ENCODE results near the gene SESN3. TPM values are rescaled to one million over a fixed set of nuclear protein-coding genes. Genes with fewer than 3 reads are reported as not detected.
"Not testable (repeated sequence)": the region's sequence is repeated elsewhere in the genome, so short reads cannot be mapped to it uniquely, and the experiment has no call there.

Gene SESN3
- total RNA-seq, 1 experiment from 2014 or later, result 43.8 TPM

GRCh38 chr11:95228081-95228749 is 2.8 kb downstream of the SESN3 start:
- no peak for DNase-seq (ENCODE audit: extremely low read depth, low read depth)

GRCh38 chr11:95227060-95227459 is 3.9 kb downstream of the SESN3 start:
- not testable (repeated sequence) for DNase-seq (ENCODE audit: extremely low read depth, low read depth)

GRCh38 chr11:95222817-95223216 is 8.2 kb downstream of the SESN3 start:
- DNase-seq (ENCODE audit: extremely low read depth, low read depth), result no peak

- DNase-seq (ENCODE audit: extremely low read depth, low read depth), result no peak
Observed at GRCh38 chr11:95219599-95219998, 11.4 kb downstream of the SESN3 start.

GRCh38 chr11:95218149-95218548 is 12.9 kb downstream of the SESN3 start:
- no peak for DNase-seq (ENCODE audit: extremely low read depth, low read depth)

GRCh38 chr11:95212609-95213008 is 18.4 kb downstream of the SESN3 start:
- DNase-seq (ENCODE audit: extremely low read depth, low read depth), result no peak

- DNase-seq (ENCODE audit: extremely low read depth, low read depth), result not testable (repeated sequence)
Observed at GRCh38 chr11:95209535-95209934, 21.5 kb downstream of the SESN3 start.

GRCh38 chr11:95200781-95201457 is 30.1 kb downstream of the SESN3 start:
- no peak for DNase-seq (ENCODE audit: extremely low read depth, low read depth)

- DNase-seq (ENCODE audit: extremely low read depth, low read depth), result no peak
Observed at GRCh38 chr11:95195831-95196230, 35.2 kb downstream of the SESN3 start.

- no peak for DNase-seq (ENCODE audit: extremely low read depth, low read depth)
Observed at GRCh38 chr11:95193541-95193940, 37.5 kb downstream of the SESN3 start.

GRCh38 chr11:95192717-95193116 is 38.3 kb downstream of the SESN3 start:
- DNase-seq (ENCODE audit: extremely low read depth, low read depth), result no peak

GRCh38 chr11:95187723-95188122 is 43.3 kb downstream of the SESN3 start:
- DNase-seq (ENCODE audit: extremely low read depth, low read depth), result no peak

GRCh38 chr11:95182397-95182796 is 48.6 kb downstream of the SESN3 start:
- DNase-seq (ENCODE audit: extremely low read depth, low read depth), result no peak

- no peak for DNase-seq (ENCODE audit: extremely low read depth, low read depth)
Observed at GRCh38 chr11:95175818-95176380, 55.1 kb downstream of the SESN3 start.

GRCh38 chr11:95170294-95170693 is 60.7 kb downstream of the SESN3 start:
- DNase-seq (ENCODE audit: extremely low read depth, low read depth), result no peak

GRCh38 chr11:95166781-95167180 is 64.2 kb downstream of the SESN3 start:
- DNase-seq (ENCODE audit: extremely low read depth, low read depth), result no peak

GRCh38 chr11:95165638-95166037 is 65.4 kb downstream of the SESN3 start:
- no peak for DNase-seq (ENCODE audit: extremely low read depth, low read depth)

GRCh38 chr11:95163106-95163505 is 67.9 kb downstream of the SESN3 start:
- no peak for DNase-seq (ENCODE audit: extremely low read depth, low read depth)

GRCh38 chr11:95161248-95161647 is 69.8 kb downstream of the SESN3 start:
- no peak for DNase-seq (ENCODE audit: extremely low read depth, low read depth)

- DNase-seq (ENCODE audit: extremely low read depth, low read depth), result no peak
Observed at GRCh38 chr11:95157824-95158223, 73.2 kb downstream of the SESN3 start.

- DNase-seq (ENCODE audit: extremely low read depth, low read depth), result no peak
Observed at GRCh38 chr11:95156916-95157541, 74.0 kb downstream of the SESN3 start.
